ENCODE measurements around the gene ZNF555. TPM values are rescaled to one million over a fixed set of nuclear protein-coding genes. Genes with fewer than 3 reads are reported as not detected.

ZNF555 gene
- total and polyA plus RNA-seq, 2 of the 13 experiments (the other 11 are each of a cell fraction or from before 2014, with no cell fraction given), result 5.0 to 8.0 TPM

GRCh38 chr19:2819540-2820111 is 21.6 kb upstream of the ZNF555 start, which contains the start of gene ZNF554 (continued):
- TF ChIP-seq CSRNP1 (CRISPR knock-in tag; IDR thresholded peaks at IDR 0.05), result no peak
- no peak for TF ChIP-seq FOXA1 (IDR thresholded peaks at IDR 0.05)
- no peak; the same call in 1 of the 2 replicates for TF ChIP-seq FOXA1 (CRISPR knock-in tag; IDR thresholded peaks at IDR 0.05)
- TF ChIP-seq CCDC6 (CRISPR knock-in tag; IDR thresholded peaks at IDR 0.05), result peak; percentile 37; the same call in 1 of the 2 replicates
- no peak for TF ChIP-seq ZFP36 (IDR thresholded peaks at IDR 0.05; ENCODE audit: borderline replicate concordance, low read depth, low read length, partially characterized antibody)
- 0 out of 2 replicates have a peak, but pooled peaks have one; percentile 48 for TF ChIP-seq ZNF772 (CRISPR knock-in tag; IDR thresholded peaks at IDR 0.05)
- no peak for TF ChIP-seq TERF1 (CRISPR knock-in tag; IDR thresholded peaks at IDR 0.05)
- no peak for TF ChIP-seq PRDM4 (CRISPR knock-in tag; IDR thresholded peaks at IDR 0.05; ENCODE audit: borderline replicate concordance)
- peak; percentile 90 for TF ChIP-seq ZNF670 (CRISPR knock-in tag; IDR thresholded peaks at IDR 0.05; ENCODE audit: borderline replicate concordance)
- peak; percentile 83; the same call in 1 of the 2 replicates for TF ChIP-seq ARID4A (CRISPR knock-in tag; IDR thresholded peaks at IDR 0.05; ENCODE audit: borderline replicate concordance)
- TF ChIP-seq HCFC1 (IDR thresholded peaks at IDR 0.05; ENCODE audit: low read depth, low read length), result peak; percentile 99
- peak; percentile 72; the same call in 1 of the 2 replicates for TF ChIP-seq RXRB (CRISPR knock-in tag; IDR thresholded peaks at IDR 0.05; ENCODE audit: borderline replicate concordance)
- TF ChIP-seq ZNF800 (CRISPR knock-in tag; IDR thresholded peaks at IDR 0.05), result no peak
- peak; percentile 74 for TF ChIP-seq ZBTB20 (CRISPR knock-in tag; IDR thresholded peaks at IDR 0.05; ENCODE audit: borderline replicate concordance, low read depth)
- TF ChIP-seq ZNF597 (CRISPR knock-in tag; IDR thresholded peaks at IDR 0.05), result no peak
- no peak for TF ChIP-seq ZNF883 (CRISPR knock-in tag; IDR thresholded peaks at IDR 0.05; ENCODE audit: not compliant biosample characterization)
